GM12878 (cell line): Measurements from ENCODE around the gene ADCK1.
A peak's percentile ranks its signal among the peaks of the same experiment; 100 is the strongest.

Experiments used
- CTCF ChIP-seq, 3 experiments: IDR thresholded peaks in 2 of 3; conservative IDR thresholded peaks in 1 of 3; 2 replicates each; pipeline ENCODE4 v1.5.1; 2011; ENCODE audit warnings: low read depth in 3 of 3, low read length in 3 of 3, mild to moderate bottlenecking in 3 of 3, control low read depth in 2 of 3, moderate library complexity in 2 of 3, inconsistent platforms in 1 of 3, mixed read lengths in 1 of 3; ENCODE audit not compliant: control insufficient read depth in 2 of 3, insufficient read depth in 1 of 3; ENCODE audit errors: extremely low read depth in 1 of 3
- EP300 ChIP-seq, 2 experiments: fragments of 150-350 bp in 1 of 2; IDR thresholded peaks; 2 replicates each; pipeline ENCODE4 v1.6.1; 2011 to 2012; ENCODE audit warnings: low read depth in 2 of 2, low read length in 2 of 2, borderline replicate concordance in 1 of 2, improper control_type of control experiment in 1 of 2, inconsistent platforms in 1 of 2; ENCODE audit not compliant: control insufficient read depth in 1 of 2
- HDGF ChIP-seq: fragments of 450-650 bp; IDR thresholded peaks from 2 replicates; pipeline ENCODE4 v1.6.1; 2016; ENCODE audit warnings: antibody characterized with exemption
- LARP7 ChIP-seq: fragments of 450-650 bp; IDR thresholded peaks from 2 replicates; pipeline ENCODE4 v1.6.1; 2017; ENCODE audit warnings: mild to moderate bottlenecking
- MAX ChIP-seq: IDR thresholded peaks from 2 replicates; pipeline ENCODE4 v1.6.1; 2012; ENCODE audit warnings: low read depth, low read length, improper control_type of control experiment
- NFIC ChIP-seq: IDR thresholded peaks from 2 replicates; pipeline ENCODE4 v1.6.1; 2012; ENCODE audit warnings: low read depth, mild to moderate bottlenecking, inconsistent platforms, low read length, moderate library complexity
- NR2F1 ChIP-seq: fragments of 450-650 bp; conservative IDR thresholded peaks from 2 replicates; pipeline ENCODE4 v1.6.1; 2017; ENCODE audit warnings: mild to moderate bottlenecking
- POLR2A ChIP-seq: IDR thresholded peaks from 2 replicates; pipeline ENCODE4 v1.6.1; 2011; ENCODE audit warnings: low read depth, mild to moderate bottlenecking, low read length
- POLR2AphosphoS5 ChIP-seq: IDR thresholded peaks from 2 replicates; pipeline ENCODE4 v1.6.1; 2011; ENCODE audit warnings: mild to moderate bottlenecking, low read length, inconsistent platforms
- RCOR1 ChIP-seq: conservative IDR thresholded peaks from 2 replicates; pipeline ENCODE4 v1.6.1; 2012; ENCODE audit warnings: low read depth, low read length, improper control_type of control experiment
- SP1 ChIP-seq: IDR thresholded peaks from one replicate; pipeline ENCODE4 v1.6.1; 2011; ENCODE audit warnings: low read depth, low read length
- TF ChIP-seq, protein P1 (sequence below): IDR thresholded peaks from 2 replicates; pipeline ENCODE4 v1.6.1; 2012; ENCODE audit warnings: low read depth, low read length, improper control_type of control experiment
- TF ChIP-seq, protein P2 (sequence below): fragments of 450-650 bp; IDR thresholded peaks from 2 replicates; pipeline ENCODE4 v1.6.1; 2017; ENCODE audit warnings: mild to moderate bottlenecking
- TF ChIP-seq, protein P3 (sequence below): fragments of 450-650 bp; IDR thresholded peaks from 2 replicates; pipeline ENCODE4 v1.6.1; 2014; ENCODE audit warnings: mild to moderate bottlenecking

- TF ChIP-seq, protein P1, sequence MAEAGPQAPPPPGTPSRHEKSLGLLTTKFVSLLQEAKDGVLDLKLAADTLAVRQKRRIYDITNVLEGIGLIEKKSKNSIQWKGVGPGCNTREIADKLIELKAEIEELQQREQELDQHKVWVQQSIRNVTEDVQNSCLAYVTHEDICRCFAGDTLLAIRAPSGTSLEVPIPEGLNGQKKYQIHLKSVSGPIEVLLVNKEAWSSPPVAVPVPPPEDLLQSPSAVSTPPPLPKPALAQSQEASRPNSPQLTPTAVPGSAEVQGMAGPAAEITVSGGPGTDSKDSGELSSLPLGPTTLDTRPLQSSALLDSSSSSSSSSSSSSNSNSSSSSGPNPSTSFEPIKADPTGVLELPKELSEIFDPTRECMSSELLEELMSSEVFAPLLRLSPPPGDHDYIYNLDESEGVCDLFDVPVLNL = no peak
- TF ChIP-seq HDGF (no peak), SP1 (peak; percentile 6), EP300 (IDR thresholded peaks at IDR 0.05; ENCODE audit: borderline replicate concordance in 1 of 2, control insufficient read depth in 1 of 2, low read depth in 2 of 2, low read length in 2 of 2) (no peak), POLR2A (peak; percentile 88), CTCF (IDR thresholded peaks at IDR 0.05 in 2 of 3, conservative IDR thresholded peaks at IDR 0.05 in 1 of 3; ENCODE audit: control insufficient read depth in 2 of 3, extremely low read depth in 1 of 3, insufficient read depth in 1 of 3, low read depth in 3 of 3, low read length in 3 of 3) (no peak), MAX (no peak), NFIC (0 out of 2 replicates have a peak, but pooled peaks have one; percentile 14), RCOR1 (no peak), POLR2AphosphoS5 (peak; percentile 88), NR2F1 (no peak), LARP7 (no peak)
- TF ChIP-seq, protein P2, sequence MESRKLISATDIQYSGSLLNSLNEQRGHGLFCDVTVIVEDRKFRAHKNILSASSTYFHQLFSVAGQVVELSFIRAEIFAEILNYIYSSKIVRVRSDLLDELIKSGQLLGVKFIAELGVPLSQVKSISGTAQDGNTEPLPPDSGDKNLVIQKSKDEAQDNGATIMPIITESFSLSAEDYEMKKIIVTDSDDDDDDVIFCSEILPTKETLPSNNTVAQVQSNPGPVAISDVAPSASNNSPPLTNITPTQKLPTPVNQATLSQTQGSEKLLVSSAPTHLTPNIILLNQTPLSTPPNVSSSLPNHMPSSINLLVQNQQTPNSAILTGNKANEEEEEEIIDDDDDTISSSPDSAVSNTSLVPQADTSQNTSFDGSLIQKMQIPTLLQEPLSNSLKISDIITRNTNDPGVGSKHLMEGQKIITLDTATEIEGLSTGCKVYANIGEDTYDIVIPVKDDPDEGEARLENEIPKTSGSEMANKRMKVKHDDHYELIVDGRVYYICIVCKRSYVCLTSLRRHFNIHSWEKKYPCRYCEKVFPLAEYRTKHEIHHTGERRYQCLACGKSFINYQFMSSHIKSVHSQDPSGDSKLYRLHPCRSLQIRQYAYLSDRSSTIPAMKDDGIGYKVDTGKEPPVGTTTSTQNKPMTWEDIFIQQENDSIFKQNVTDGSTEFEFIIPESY = no peak
- TF ChIP-seq, protein P3, sequence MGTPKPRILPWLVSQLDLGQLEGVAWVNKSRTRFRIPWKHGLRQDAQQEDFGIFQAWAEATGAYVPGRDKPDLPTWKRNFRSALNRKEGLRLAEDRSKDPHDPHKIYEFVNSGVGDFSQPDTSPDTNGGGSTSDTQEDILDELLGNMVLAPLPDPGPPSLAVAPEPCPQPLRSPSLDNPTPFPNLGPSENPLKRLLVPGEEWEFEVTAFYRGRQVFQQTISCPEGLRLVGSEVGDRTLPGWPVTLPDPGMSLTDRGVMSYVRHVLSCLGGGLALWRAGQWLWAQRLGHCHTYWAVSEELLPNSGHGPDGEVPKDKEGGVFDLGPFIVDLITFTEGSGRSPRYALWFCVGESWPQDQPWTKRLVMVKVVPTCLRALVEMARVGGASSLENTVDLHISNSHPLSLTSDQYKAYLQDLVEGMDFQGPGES = no peak
Measured at GRCh38 chr14:77760381-77761204, 39.3 kb upstream of the ADCK1 start, which contains the start of gene SNW1.
